PC-3 (cell line): ENCODE data around the gene AOPEP.

Experiments
- CTCF ChIP-seq: fragments of 300-600 bp; sonication (generic); conservative IDR thresholded peaks from 2 replicates; pipeline ENCODE4 v1.5.1; 2017; ENCODE audit warnings: antibody characterized with exemption, low read depth, mild to moderate bottlenecking, low read length
- EZH2phosphoT487 ChIP-seq: fragments of 300-600 bp; sonication (generic); IDR thresholded peaks from 2 replicates; pipeline ENCODE4 v1.6.1; 2018; ENCODE audit warnings: mild to moderate bottlenecking, antibody characterized with exemption, low read length, borderline replicate concordance

GRCh38 chr9:95001720-95002119, 275.2 kb downstream of the AOPEP start:
- no peak for TF ChIP-seq EZH2phosphoT487
- TF ChIP-seq CTCF, result no peak
